Mesothelial cell of epicardium (in vitro differentiated cells): ENCODE measurements around the gene RIPOR3. TPM values are rescaled to one million over a fixed set of nuclear protein-coding genes. Genes with fewer than 3 reads are reported as not detected.
A peak's percentile ranks its signal among the peaks of the same experiment; 100 is the strongest.

Experiments
- DNase-seq, 2 experiments: peaks; one replicate each; pipeline ENCODE4 v3.0.0; 2021; ENCODE audit warnings: low spot score in 2 of 2; ENCODE audit not compliant: unreplicated experiment in 2 of 2
- H3K27ac Mint-ChIP-seq: 2 replicates; pipeline ENCODE4 v1.8.0; 2021; ENCODE audit warnings: mixed read lengths
- H3K27me3 Mint-ChIP-seq: 2 replicates; pipeline ENCODE4 v1.8.0; 2021; ENCODE audit warnings: low read depth, mixed read lengths
- H3K36me3 Mint-ChIP-seq: 2 replicates; pipeline ENCODE4 v1.8.0; 2021; ENCODE audit warnings: mixed read lengths
- H3K4me1 Mint-ChIP-seq: 2 replicates; pipeline ENCODE4 v1.8.0; 2021; ENCODE audit warnings: mixed read lengths
- H3K4me3 Mint-ChIP-seq: 2 replicates; pipeline ENCODE4 v1.8.0; 2021; ENCODE audit warnings: mild to moderate bottlenecking, moderate library complexity, mixed read lengths
- H3K9me3 Mint-ChIP-seq: 2 replicates; pipeline ENCODE4 v1.8.0; 2021; ENCODE audit warnings: mixed read lengths
- CTCF ChIP-seq: fragments of 200-600 bp; sonication (generic); IDR thresholded peaks from one replicate; pipeline ENCODE4 v1.5.0; 2021; ENCODE audit warnings: antibody characterized with exemption; ENCODE audit not compliant: unreplicated experiment
- total RNA-seq: library from RNA; stranded (reverse); gene quantifications from 3 replicates; pipeline ENCODE4 v1.2.1, GENCODE V29; 2021

RIPOR3 gene
- total RNA-seq, 1 donor from 2014 or later, result 18.8 TPM

DNA sequence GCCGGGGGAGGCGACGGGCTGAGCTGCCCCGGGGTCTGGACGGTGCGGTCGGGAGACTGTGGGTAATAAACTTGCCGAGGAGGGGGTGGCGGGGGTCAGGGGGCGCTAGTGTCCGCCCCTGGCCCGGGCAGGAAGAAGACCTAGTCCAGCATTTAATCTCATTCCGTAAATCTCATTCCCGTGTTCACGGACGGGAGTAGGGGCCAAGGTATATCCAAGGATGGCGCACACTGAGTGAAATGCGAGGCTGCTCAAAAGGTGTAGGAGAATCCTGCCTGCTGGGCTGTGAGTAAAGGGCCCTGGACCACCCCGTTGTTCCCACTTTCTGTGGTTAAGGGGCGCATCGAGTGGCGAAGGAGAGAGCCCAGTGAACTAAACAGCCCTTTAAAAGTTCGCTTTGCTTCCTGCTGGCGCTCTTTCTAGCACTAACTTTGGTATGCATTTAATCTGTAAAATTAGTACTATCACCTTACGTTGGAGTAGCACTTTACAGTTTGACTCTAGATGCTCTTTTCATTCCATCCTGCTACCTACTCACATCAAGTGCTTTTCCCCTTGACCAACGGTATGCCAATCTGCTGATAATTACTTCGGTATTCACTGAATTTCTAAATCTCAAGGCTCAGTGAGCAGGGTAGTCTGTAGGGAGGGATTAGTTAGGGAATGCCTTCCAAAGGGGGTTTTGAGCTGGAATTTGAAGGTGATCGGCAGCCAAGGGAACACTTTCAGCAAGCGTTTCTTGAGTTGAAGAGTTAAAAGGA lies 40.8 kb upstream of the RIPOR3 start:
- Mint-ChIP-seq H3K27ac (peak overlapping the region; percentile 93), H3K27me3 (peaks cover 6% of the 10 kb centered on the region), H3K4me1 (peaks cover 72% of the 10 kb centered on the region), H3K9me3 (no peaks in the 10 kb centered on the region), H3K4me3 (peak overlapping the region; percentile 87), H3K36me3 (no peaks in the 10 kb centered on the region)
- DNase-seq, result peak in 1 of 2 experiments; percentile 42
- no peak for TF ChIP-seq CTCF

- Mint-ChIP-seq H3K9me3 (no peaks in the 10 kb centered on the region), H3K4me1 (peaks cover 72% of the 10 kb centered on the region), H3K4me3 (peak within 1 kb of the TSS; percentile 87), H3K27ac (peak within 1 kb of the TSS; percentile 98), H3K36me3 (no peaks in the 10 kb centered on the region), H3K27me3 (peaks cover 6% of the 10 kb centered on the region)
- no peak for TF ChIP-seq CTCF
- DNase-seq, result peak; percentile 99
Measured at GRCh38 chr20:50731055-50731929, 40.0 kb upstream of the RIPOR3 start, which contains the start of gene PARD6B. Gene PARD6B (plus strand): TSS chr20:50731580. CDS start chr20:50731787, 207 bp downstream.

GRCh38 chr20:50730765-50731054 lies 39.4 kb upstream of the RIPOR3 start:
- peak overlapping the region; percentile 98 for H3K27ac Mint-ChIP-seq
- no peak for TF ChIP-seq CTCF
- no peaks in the 10 kb centered on the region for H3K36me3 Mint-ChIP-seq
- peak overlapping the region; percentile 77 for H3K4me3 Mint-ChIP-seq
- H3K27me3 Mint-ChIP-seq, result peaks cover 6% of the 10 kb centered on the region
- DNase-seq, result no peak
- H3K9me3 Mint-ChIP-seq, result no peaks in the 10 kb centered on the region
- H3K4me1 Mint-ChIP-seq, result peaks cover 67% of the 10 kb centered on the region

DNA sequence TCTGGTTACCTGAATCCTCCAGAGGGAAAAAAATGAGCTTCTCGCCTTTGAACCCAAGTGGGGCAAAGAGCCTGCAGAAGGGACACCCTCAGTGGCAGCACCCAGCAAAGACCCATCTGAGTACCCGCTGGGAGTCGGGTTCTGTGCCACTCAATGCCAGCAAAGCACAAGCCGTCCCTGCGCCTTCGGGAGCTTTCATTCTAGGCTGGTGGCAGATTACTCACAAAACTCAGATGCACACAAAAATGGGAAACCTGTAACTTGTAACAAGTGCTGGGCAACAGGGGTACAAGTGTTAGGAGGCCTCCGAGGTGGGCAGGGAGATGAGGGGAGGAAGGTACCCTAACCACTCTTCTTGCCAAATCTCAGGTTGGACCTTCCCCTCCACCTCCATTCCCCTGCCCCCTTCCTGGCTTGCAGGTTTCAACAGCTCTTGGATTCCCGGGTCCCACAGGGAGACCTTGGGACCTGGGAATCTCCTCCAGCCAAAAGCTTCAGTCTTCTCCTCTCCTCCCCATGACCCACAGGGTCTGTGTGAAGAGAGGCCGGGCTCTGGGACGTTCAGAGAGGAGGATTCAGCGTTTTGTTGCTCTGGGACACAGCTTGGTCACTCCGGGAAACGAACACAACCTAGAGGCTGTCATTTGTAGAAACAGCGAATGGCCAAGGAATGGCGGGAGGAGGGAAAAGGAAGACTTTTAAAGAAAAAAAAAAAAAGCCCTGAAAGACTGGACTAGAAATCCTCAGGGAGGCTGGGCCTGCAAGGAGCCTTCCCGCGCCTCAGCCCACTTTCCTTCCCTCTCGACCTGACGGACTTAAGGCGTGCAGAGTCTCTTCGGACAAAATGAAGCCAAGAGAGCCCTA lies 38.8 kb upstream of the RIPOR3 start:
- peak overlapping the region; percentile 77 for H3K4me3 Mint-ChIP-seq
- H3K27me3 Mint-ChIP-seq, result peaks cover 6% of the 10 kb centered on the region
- peak overlapping the region; percentile 98 for H3K27ac Mint-ChIP-seq
- no peaks in the 10 kb centered on the region for H3K36me3 Mint-ChIP-seq
- H3K9me3 Mint-ChIP-seq, result no peaks in the 10 kb centered on the region
- H3K4me1 Mint-ChIP-seq, result peaks cover 61% of the 10 kb centered on the region
- peak in 1 of 2 experiments; percentile 36 for DNase-seq
- no peak for TF ChIP-seq CTCF
